Measurements from ENCODE around the gene SLC16A1.
"Not testable (repeated sequence)": the region's sequence is repeated elsewhere in the genome, so short reads cannot be mapped to it uniquely, and the experiment has no call there.

Gene SLC16A1, protein sequence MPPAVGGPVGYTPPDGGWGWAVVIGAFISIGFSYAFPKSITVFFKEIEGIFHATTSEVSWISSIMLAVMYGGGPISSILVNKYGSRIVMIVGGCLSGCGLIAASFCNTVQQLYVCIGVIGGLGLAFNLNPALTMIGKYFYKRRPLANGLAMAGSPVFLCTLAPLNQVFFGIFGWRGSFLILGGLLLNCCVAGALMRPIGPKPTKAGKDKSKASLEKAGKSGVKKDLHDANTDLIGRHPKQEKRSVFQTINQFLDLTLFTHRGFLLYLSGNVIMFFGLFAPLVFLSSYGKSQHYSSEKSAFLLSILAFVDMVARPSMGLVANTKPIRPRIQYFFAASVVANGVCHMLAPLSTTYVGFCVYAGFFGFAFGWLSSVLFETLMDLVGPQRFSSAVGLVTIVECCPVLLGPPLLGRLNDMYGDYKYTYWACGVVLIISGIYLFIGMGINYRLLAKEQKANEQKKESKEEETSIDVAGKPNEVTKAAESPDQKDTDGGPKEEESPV

DNA sequence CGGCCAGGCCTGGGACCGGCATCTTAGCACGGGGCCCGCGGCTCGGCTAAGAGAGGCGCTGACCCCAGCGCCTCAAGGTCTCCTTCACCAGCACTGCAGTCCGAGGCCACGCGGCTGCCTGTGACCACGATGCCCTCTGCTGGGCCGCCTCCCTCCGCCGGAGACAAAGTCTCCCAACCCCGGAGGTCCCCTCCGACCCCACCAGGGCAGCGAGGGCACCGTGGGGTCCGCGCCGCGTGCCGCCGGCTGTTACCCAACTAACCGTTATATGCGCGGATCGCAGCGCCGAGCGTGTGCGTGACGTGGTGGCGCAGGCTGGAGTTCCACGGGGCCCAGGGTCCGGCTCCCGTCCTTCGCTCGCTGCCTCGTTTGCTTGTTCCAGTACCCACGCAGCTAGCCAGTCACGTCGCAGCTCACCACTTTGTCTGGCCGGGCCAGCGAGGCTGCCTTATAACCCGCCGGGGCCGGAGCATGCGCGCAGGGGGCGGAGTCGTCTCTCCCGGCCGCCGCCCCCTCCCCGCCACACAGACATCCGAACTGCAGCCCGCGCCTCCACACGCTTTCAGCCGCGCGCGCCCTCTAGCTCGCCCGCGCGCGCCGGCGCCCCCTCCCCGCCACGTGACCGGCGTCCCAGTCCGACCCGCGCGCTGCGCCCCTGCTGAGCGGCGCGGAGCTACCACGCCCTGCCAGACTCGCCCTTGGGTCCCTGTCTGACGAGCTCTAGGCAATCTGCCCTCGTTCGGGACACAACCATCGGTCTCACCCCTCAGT lies at the start of gene SLC16A1:
Gene SLC16A1, minus strand, starts transcription at position 424 of the 771 bp plus-strand sequence. CDS start 26,888 bp downstream, outside the sequence.
- peak; percentile 86 to 88 for DNase-seq

DNA sequence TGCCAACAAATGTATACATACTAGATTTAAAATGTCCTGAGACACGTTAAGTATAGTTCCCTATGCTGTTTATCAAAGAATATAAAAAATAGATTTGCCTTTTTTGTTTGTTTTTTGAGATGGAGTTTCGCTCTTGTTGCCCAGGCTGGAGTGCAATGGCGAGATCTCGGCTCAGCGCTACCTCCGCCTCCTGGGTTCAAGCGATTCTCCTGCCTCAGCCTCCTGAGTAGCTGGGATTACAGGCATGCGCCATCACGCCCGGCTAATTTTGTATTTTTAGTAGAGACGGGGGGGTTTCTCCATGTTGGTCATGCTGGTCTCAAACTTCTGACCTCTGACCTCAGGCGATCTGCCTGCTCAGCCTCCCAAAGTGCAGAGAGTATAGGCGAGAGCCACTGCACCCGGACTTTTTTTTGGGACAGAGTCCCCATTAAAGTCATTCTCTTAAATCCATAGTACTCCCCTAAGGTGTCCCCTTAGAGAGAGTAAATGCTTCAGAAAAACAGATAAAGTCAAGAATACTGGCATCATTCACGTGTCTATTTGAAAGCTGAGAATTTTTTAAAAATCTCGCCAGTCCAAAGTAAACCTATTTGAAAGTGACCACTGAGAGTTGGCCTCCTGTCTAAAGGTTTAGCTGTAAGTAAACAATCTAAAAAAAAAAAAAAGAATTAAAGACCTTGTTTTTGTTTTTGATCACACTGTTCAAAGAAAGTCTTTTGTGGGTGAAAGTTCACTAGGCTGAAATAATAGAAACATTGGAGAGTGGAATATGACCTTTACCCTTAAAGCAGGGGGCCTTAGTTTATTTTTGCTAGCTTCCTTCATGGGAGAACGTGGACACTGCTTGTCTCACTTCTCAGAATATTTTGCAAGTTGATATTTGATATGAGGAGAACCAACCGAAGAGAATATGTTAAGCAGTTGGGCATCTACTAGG lies 48.0 kb upstream of the SLC16A1 start:
- DNase-seq = no peak

DNA sequence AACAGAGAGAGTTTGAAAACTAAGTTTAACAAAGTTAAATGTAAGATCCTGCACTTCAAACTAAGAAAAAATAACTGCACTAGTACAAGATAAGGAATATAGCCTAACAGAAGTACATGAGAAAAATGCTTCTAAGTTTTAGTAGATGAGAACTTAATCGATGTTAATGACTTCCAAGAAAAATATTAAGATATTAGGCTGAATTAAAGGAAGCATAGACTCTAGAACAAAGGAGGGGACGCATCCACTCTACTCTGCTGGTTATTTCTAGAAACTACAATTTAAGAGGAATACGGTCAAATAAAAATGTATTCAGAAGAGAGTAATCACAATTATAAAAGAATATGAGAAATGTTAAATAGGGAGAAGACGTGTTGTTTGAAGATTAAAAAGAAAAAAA lies 46.3 kb upstream of the SLC16A1 start:
- DNase-seq = no peak

DNA sequence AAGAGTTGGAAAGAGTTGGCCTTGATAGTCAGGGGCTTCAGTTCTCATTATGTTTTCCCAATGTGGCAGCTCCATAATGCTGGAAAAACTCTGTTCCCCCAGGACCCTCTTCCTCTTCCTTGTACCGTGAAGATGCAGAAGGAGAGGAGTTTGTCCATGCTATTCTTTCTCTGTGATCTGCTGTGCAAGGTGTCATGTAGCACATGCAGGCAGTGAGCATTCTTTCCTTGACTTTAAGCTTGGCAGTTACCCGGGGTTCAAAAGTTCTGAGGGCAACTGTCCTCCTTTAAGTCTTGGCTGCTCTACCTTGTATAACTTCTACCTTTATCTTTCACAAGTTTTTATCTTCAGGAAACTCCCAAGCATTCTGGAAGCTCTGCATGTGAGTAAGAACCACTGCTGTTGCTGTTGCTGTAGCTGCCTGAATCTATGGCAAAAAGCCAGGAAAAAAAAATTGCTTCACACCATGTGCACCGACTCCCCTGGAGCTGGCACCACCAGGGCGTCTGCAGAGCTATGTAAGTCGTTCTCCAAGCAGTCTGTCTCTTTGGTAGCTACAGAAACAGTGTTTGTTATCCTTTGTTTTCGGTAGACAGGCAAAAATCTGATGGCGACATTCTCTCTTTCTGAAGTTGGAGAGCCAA lies 42.7 kb upstream of the SLC16A1 start:
- no peak for DNase-seq

DNA sequence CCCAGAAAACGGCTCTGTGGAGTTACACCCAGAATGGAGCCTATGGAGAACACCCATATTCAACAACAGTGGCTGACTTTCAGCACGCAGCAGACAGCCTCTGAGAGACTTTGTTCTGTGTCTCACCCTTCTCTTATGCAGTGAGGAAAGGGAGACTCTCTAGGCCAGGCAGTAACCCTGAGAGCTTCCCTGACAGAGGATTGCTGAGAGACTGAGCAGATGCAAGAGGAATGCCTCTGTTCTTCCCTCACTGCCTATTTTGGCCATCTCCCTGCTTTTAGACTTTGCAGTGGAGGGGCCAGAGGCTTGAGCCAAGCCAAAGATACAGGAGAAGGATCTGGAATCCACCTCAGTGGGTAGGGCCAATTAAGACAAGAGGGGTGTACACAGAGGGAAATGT lies 41.8 kb upstream of the SLC16A1 start:
- no peak for DNase-seq

DNA sequence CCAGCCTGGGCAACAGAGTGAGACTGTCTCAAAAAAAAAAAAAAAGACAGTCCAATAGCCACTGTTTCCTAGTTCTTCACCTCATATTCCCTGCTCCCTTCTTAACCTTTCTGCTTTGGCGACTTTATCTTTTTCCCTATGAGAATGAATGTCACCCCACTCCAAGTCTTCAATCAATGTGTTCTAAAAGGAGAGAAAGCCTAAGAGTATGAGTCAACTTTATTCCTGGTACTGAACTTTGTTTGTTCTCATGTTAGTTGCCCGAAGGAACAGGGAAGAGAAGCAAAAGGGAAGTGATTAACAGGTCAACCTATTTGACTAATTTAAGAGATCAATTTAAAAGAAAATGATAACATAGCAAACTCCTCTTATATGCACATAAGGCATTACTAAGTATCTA lies 39.9 kb upstream of the SLC16A1 start:
- DNase-seq = no peak

DNA sequence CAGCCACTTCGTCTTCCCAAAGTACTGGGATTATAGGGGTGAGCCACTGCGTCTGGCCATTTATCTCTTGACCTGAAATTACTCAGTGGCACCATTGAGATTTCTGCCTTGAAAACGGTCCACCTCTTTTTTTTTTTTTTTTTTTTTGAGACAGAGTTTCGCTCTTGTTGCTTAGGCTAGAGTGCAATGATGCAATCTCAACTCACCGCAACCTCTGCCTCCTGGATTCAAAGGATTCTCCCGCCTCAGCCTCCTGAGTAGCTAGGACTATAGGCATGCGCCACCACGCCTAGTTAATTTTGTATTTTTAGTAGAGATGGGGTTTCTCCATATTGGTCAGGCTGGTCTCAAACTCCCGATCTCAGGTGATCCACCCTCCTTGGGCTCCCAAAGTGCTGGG lies 39.0 kb upstream of the SLC16A1 start:
- DNase-seq = not testable (repeated sequence)

DNA sequence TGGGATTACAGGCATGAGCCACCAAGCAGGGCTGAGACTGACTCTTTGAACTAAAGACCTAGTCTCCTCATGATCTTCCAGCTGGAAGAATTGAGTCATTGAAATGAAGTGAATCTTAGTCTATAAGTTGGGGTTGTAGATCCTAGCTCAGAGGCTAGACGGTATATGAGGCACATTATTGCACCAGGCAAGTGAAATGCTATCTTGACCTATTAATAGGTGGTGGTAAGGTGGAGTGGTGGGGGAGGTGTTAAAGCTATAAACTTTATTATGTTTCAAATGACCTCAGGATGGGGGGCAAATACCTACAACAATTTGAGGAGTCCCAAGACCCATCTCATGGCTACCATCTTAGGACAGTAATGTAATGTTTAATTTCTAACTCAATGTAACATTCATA lies 36.8 kb upstream of the SLC16A1 start:
- DNase-seq = no peak

DNA sequence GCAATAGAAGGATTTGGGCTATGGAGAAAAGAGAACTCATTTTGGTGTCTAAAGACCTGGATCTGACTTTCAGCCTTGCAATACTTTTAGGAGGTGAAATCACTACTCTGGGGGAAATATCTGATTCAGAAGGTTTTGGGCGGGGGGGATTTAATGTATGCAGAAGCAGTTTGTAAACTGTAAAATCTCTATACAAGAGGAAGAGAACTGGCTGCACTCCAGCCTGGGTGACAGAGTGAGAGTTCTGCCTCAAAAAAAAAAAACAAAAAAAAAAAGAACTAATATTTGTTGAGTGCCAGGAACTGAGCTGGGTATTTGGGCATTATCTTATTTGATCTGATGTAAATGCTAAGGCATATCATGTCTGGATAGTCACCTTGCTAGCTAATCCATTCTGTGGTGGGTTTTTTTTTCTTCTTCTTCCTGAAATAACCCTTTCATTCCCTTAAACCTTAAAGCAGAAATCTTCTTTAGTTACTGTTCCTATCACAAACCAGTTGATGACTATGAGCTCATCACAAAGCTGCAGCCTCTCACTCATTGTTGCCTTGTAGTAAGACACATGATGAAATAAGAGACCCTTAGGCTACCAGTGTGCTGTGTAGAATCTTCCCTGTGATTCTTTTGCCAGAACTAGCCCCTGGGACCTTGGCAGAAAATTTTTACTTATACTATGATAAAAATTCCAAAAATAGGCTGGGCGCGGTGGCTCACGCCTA lies 35.6 kb upstream of the SLC16A1 start:
- no peak for DNase-seq

DNA sequence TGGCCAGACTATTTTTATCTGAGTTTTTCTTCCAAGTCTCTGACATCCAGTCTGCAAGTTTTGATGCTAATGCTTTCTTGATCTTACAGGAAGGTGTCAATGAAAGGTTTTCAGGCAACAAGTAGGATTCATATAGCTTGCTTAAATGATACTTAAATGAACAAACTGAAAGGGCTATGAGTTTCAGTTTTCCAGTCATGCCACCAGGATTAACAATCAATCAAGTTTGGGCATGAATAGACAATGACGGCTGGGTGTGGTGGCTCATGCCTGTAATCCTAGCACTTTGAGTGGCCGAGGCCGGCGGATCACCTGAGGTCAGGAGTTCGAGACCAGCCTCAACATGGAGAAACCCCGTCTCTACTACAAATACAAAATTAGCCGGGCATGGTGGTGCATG lies 34.3 kb upstream of the SLC16A1 start:
- no peak for DNase-seq

DNA sequence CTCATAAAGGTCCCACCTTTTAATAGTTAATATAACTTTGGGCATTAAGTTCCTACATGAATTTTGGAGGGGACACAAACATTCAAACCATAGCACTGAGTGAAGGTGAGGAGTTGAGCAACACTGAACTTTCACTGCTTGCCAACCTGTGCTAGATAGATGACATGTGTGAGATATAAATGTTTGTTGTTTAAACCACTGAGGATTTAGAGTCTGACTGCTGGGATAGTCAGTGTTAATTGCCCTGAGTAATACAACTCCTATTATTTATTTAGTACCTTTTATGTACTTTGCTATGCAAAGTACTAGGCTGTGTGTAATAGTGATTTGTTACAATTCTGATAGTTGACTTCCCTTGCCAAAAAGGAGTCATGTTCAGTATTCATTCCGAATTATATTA lies 32.4 kb upstream of the SLC16A1 start:
- no peak for DNase-seq

DNA sequence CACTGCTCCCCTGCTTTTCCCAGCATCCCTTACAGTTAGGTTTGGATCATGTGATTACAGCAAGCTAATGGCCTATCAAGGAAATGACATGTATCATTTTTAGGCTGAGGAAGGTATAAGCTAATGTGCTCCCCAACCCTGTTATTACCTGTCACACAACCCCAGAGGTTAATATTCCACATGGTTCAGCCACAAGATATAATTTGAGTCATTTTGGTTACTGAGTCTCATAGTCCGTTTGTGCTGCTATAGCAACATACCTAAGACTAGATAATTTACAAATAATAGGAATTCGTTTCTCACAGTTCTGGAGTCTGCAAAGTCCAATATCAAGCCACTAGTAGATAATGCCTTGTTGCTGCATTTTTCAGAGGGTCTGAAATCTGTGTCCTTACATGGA lies 29.1 kb upstream of the SLC16A1 start:
- no peak for DNase-seq

DNA sequence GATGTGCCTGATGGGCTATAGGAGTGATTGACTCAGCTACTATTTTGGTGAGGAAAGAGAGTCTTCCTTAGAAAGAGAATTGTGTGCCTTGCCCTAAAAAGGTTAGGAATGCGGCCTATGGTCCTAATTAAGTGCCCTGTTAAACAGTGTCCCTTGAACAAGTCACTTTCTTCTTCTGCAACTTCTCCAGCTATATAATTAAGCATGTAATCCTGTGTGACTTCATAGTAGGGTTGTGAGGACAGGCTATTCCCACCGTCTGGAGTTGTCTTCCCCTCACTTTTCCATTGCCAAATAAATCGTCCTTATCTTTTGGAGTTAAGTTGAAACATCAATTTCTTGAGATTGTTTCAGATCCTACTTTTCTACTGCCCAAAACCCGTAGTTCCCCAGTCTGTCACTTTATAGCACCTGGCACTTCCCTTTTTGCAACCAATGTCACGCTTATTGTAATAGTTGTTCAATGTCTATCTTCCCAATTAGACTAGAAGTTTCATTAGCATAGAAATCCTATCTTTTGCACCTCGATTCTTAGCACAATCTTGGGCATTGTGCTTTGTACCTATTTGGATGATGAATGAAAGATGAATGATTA lies 27.6 kb upstream of the SLC16A1 start:
- DNase-seq = no peak

DNA sequence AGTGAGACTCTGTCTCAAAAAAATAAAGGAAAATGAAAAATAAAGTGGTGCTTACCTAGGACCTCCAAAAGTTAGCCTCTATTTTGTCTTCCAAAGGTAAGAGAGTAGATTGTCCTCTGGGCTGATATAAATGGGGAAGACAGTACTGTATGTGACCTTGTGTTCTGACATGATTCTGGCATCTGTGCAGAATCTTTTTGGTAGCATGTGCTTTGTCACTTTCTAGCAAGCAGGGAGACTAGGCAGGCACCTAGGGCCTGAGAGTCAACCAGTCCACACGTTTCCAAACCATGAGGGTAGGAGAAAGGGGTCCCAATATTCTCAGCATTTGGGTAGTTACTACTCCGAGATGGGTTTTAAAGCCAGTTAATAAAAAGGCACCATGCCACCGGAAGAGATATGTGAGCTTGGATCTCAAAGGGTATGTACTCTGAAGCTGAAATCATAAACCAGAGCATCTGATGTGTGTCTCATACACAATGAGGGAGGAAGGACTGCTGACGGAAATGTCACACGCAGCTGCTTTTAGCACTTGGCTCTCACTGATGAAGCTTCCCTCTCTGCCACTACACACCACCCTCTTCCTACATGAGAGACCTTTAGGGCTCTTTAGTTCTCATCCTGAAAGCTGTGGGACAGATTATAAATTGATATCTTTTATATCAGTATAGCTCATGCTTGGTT lies 27.0 kb upstream of the SLC16A1 start:
- DNase-seq = no peak

DNA sequence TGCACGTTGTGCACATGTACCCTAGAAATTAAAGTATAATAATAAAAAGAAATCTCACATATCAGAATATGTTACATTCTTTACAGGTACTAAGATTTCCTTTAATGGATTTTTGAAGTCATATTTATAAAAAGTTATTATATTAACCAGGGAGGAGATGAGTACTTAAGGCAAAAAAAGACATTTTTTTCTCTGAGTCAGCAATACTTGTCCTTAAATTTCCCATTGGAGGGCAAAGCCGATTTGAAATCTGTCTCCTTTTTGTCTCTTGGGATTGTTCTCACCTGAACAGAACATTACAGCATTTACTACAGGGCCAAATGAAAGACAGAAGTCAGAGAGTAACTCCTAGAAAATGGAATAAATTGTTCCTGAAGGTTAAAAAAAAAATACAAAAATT lies 26.3 kb upstream of the SLC16A1 start:
- DNase-seq = no peak

DNA sequence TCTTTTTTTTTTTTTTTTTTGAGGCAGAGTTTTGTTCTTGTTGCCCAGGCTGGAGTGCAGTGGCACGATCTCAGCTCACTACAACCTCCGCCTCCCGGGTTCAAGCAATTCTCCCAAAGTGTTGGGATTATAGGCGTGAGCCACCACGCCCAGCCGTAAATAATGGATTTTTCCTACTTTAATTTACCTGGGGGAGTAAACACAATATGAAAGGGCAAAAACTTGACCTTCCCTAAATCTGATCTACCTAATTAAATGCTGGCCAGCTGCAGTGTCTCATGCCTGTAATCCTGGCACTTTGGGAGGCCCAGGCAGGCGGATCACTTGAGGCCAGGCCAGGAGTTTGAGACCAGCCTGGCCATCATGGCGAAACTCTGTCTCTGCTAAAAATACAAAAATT lies 25.8 kb upstream of the SLC16A1 start:
- not testable (repeated sequence) for DNase-seq

DNA sequence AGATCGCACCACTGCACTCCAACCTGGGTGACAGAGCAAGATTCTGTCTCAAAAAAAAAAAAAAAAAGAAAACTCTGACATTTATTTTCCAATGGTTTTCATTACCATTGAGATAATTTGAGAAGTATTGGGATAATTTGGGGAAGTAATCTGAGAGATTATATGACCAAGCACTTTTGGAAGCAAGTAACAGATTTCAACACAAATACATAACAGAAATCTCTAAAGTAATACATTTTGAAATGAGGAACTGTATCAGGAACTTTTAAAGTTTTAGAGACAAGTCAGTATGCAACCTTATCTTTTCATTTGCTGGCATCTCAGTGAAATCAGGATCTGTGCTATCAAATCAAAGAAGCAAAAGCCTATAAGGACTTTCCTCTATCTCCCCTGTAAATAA lies 25.4 kb upstream of the SLC16A1 start:
- DNase-seq = no peak

DNA sequence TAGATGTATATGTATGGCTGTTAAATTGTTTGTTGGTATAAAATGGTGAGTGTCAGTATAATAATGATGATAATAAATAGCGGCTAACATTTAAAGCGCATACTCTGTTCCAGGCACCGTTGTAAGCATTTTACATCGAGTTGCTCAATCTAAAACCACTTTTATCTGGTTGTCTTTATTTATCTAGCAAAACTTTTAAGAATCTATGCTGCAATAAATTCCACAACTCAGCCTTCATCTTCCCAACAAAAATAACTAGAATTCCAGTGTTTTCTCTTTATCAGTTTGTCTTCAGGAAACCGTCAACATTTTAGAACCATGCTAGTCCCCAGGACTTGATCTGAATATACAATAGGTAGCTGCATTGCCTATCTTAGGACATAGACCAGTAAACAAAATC lies 19.3 kb upstream of the SLC16A1 start:
- no peak for DNase-seq

DNA sequence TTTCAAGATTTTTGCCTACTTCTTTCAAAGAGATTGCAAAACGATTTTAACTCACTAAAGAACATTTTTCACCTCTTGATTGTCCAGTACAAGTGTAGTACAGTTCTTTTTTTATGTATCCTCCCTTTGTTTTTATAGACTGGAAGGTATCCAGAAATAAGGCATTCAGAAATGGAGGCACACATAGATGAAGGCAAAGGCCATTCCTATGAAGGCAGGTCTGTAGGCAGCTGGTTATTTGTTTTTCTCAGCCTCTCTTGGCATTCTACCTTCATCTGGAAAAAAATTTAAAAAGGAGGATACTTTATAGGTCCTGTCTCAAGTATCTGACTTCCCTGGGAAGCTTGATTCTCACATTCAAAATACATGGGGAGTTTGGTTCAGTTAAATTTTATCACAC lies 18.6 kb upstream of the SLC16A1 start:
- no peak for DNase-seq

DNA sequence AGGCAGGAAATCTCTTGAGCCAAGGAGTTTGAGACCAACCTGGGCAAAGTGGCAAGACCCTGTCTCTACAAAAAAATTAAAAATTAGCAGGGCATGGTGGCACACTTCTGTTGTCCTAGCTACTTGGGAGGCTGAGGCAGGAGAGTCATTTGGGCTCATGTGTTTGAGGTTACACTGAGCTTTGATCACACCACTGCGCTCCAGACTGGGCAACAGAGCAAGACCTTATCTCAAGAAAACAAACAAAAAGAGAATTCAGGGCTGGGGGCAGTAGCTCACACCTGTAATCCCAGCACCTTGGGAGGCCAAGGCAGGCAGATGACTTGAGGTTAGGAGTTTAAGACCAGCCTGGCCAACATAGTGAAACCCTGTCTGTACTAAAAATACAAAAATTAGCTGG lies 17.8 kb upstream of the SLC16A1 start:
- DNase-seq = no peak

DNA sequence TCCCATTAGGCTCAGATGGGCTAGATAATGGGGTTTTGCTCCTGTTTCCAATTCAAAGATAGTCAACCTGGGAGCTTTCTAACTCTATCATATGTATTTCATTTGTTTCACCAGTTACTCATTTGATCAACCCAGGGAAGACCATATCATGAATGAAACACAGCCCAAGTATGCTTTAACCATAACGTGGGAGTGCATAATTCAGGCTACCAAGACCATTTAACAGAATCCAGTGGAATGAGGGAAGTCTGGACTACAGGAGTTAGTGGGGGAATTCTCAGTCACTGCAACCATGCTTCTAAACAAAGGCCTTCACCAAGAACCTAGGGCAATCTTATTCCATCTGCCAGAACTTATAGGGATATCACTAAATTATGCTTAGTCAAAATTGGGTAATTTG lies 15.0 kb upstream of the SLC16A1 start:
- DNase-seq = no peak
